Testis (tissue), 3 donors: ENCODE data around the gene MYLK. TPM values are rescaled to one million over a fixed set of nuclear protein-coding genes. Genes with fewer than 3 reads are reported as not detected.

Experiments used
- DNase-seq: peaks from one replicate; pipeline ENCODE4 v3.0.0-alpha.2; 2019
- H3K27ac ChIP-seq, 2 donors: fragments of 200-600 bp; sonication (generic); one replicate each; pipeline ENCODE4 v1.5.1; 2019
- H3K27me3 ChIP-seq: fragments of 200-600 bp; sonication (generic); one replicate; pipeline ENCODE4 v1.5.1; 2019
- H3K36me3 ChIP-seq: fragments of 200-600 bp; sonication (generic); one replicate; pipeline ENCODE4 v1.5.1; 2017; ENCODE audit warnings: low read depth; ENCODE audit errors: missing control alignments
- H3K4me1 ChIP-seq: fragments of 200-600 bp; sonication (generic); one replicate; pipeline ENCODE4 v1.5.1; 2019
- H3K4me3 ChIP-seq, 2 donors: fragments of 200-600 bp; sonication (generic); one replicate each; pipeline ENCODE4 v1.5.1; 2017 to 2019
- H3K9me3 ChIP-seq: fragments of 200-600 bp; sonication (generic); one replicate; pipeline ENCODE4 v1.5.1; 2017
- CTCF ChIP-seq, 3 experiments: fragments of 450-650 bp in 2 of 3; fragments of 200-600 bp in 1 of 3; sonication (generic) in 1 of 3; IDR thresholded peaks; one replicate each; pipeline ENCODE4 v1.5.1; 2016 to 2019; ENCODE audit warnings: antibody characterized with exemption in 3 of 3, mild to moderate bottlenecking in 2 of 3, moderate library complexity in 1 of 3
- POLR2A ChIP-seq: fragments of 450-650 bp; IDR thresholded peaks from one replicate; pipeline ENCODE4 v1.6.1; 2017; ENCODE audit warnings: antibody characterized with exemption, mild to moderate bottlenecking, moderate library complexity
- WGBS, 2 donors: methylation state at CpG; one replicate each; pipeline ENCODE4 v1.1.5; 2018; 5-methylcytosine and 5-hydroxymethylcytosine counted together
- intact Hi-C: fragments of 100-400 bp; cut with DNase I; formaldehyde crosslinking; loops from one replicate; pipeline ENCODE4 v1.15.1; 2023; ENCODE audit warnings: low total_unique reads
- polyA plus RNA-seq: library from polyadenylated mRNA; stranded (reverse); fragments of 350-450 nt; fragmentation: Illumina TruSeq; extraction: RNeasy Lipid Tissue Mini Kit (QIAGEN cat#74804); gene quantifications from one replicate; pipeline ENCODE4 v1.2.3, GENCODE V29; 2014; ENCODE audit warnings: low read depth, low replicate concordance; ENCODE audit not compliant: insufficient read depth
- total RNA-seq, 2 donors: library from RNA; depleted of rRNA; stranded (reverse); fragments of >200 nt; gene quantifications; one replicate each; pipeline ENCODE4 v1.2.3, GENCODE V29; 2016

MYLK gene
- total and polyA plus RNA-seq, 3 donors from 2014 or later: 130 to 168 (median 151) TPM

GRCh38 chr3:123871946-123872345 is 12.2 kb downstream of the MYLK start:
- Histone ChIP-seq H3K27me3 (no peaks in the 10 kb centered on the region), H3K36me3 (no peaks in the 10 kb centered on the region), H3K27ac (no peak overlapping the region), H3K4me3 (no peak overlapping the region), H3K9me3 (no peaks in the 10 kb centered on the region), H3K4me1 (no peaks in the 10 kb centered on the region)
- intact Hi-C loops: no loop called here
- WGBS, 2 donors: 79 to 88% methylated on average over 1 of the region's 1 CpG
- TF ChIP-seq POLR2A (no peak), CTCF (IDR thresholded peaks at IDR 0.05) (no peak)
- no peak for DNase-seq

- Histone ChIP-seq H3K9me3 (no peaks in the 10 kb centered on the region), H3K36me3 (no peaks in the 10 kb centered on the region), H3K4me3 (no peak overlapping the region), H3K4me1 (no peaks in the 10 kb centered on the region), H3K27ac (no peak overlapping the region), H3K27me3 (no peaks in the 10 kb centered on the region)
- TF ChIP-seq POLR2A (no peak), CTCF (IDR thresholded peaks at IDR 0.05) (no peak)
- intact Hi-C loops: no loop called here
- DNase-seq: no peak
- 67 to 78% methylated on average over 1 of the region's 1 CpG for WGBS, 2 donors
Measured at GRCh38 chr3:123870033-123870432, 14.1 kb downstream of the MYLK start.

- Histone ChIP-seq H3K4me1 (no peaks in the 10 kb centered on the region), H3K27me3 (no peaks in the 10 kb centered on the region), H3K4me3 (no peak overlapping the region), H3K27ac (no peak overlapping the region), H3K9me3 (no peaks in the 10 kb centered on the region), H3K36me3 (no peaks in the 10 kb centered on the region)
- TF ChIP-seq CTCF (IDR thresholded peaks at IDR 0.05): no peak
- TF ChIP-seq POLR2A: no peak
- intact Hi-C loops: no loop called here
- 86 to 88% methylated on average over 1 of the region's 1 CpG for WGBS, 2 donors
- no peak for DNase-seq
Measured at GRCh38 chr3:123869165-123869564, 15.0 kb downstream of the MYLK start.

- no peak for DNase-seq
- H3K4me1 ChIP-seq: no peaks in the 10 kb centered on the region
- H3K9me3 ChIP-seq: no peaks in the 10 kb centered on the region
- TF ChIP-seq CTCF (IDR thresholded peaks at IDR 0.05): no peak
- TF ChIP-seq POLR2A: no peak
- intact Hi-C loops: no loop called here
- H3K27ac ChIP-seq: no peak overlapping the region
- 88 to 94% methylated on average over 4 of the region's 4 CpGs for WGBS, 2 donors
- H3K27me3 ChIP-seq: no peaks in the 10 kb centered on the region
- no peaks in the 10 kb centered on the region for H3K36me3 ChIP-seq
- no peak overlapping the region for H3K4me3 ChIP-seq
Measured at GRCh38 chr3:123864706-123865105, 19.4 kb downstream of the MYLK start.

GRCh38 chr3:123862152-123862551 is 22.0 kb downstream of the MYLK start:
- H3K9me3 ChIP-seq: no peaks in the 10 kb centered on the region

More at GRCh38 chr3:123862152-123862551, 22.0 kb downstream of the MYLK start:
- TF ChIP-seq POLR2A: no peak
- no peak for TF ChIP-seq CTCF (IDR thresholded peaks at IDR 0.05)
- no peak for DNase-seq
- Histone ChIP-seq H3K4me1 (no peaks in the 10 kb centered on the region), H3K36me3 (no peaks in the 10 kb centered on the region), H3K27me3 (no peaks in the 10 kb centered on the region), H3K4me3 (no peak overlapping the region), H3K27ac (no peak overlapping the region)
- intact Hi-C loops: no loop called here
